Prostate gland (tissue), 2 donors: ENCODE measurements around the gene CCDC136.

Experiments used
- POLR2A ChIP-seq: fragments of 450-650 bp; IDR thresholded peaks from one replicate; pipeline ENCODE4 v1.6.1; 2016; ENCODE audit warnings: antibody characterized with exemption, mild to moderate bottlenecking
- POLR2AphosphoS5 ChIP-seq: sonication (generic); formaldehyde crosslinking; IDR thresholded peaks from one replicate; pipeline ENCODE4 v1.6.1; 2017; ENCODE audit warnings: antibody characterized with exemption
- TF ChIP-seq, protein P1 (sequence below), 4 experiments: fragments of 200-600 bp in 2 of 4; fragments of 450-650 bp in 2 of 4; sonication (generic) in 2 of 4; IDR thresholded peaks; 1 replicate in 3 of 4; 2 replicates in 1 of 4; pipeline ENCODE4 v1.5.1; 2016 to 2019; ENCODE audit warnings: antibody characterized with exemption in 4 of 4, mild to moderate bottlenecking in 2 of 4, moderate library complexity in 2 of 4

GRCh38 chr7:128869944-128870285 lies 78.1 kb downstream of the CCDC136 start:
- no peak for TF ChIP-seq POLR2A
- TF ChIP-seq, protein P1, sequence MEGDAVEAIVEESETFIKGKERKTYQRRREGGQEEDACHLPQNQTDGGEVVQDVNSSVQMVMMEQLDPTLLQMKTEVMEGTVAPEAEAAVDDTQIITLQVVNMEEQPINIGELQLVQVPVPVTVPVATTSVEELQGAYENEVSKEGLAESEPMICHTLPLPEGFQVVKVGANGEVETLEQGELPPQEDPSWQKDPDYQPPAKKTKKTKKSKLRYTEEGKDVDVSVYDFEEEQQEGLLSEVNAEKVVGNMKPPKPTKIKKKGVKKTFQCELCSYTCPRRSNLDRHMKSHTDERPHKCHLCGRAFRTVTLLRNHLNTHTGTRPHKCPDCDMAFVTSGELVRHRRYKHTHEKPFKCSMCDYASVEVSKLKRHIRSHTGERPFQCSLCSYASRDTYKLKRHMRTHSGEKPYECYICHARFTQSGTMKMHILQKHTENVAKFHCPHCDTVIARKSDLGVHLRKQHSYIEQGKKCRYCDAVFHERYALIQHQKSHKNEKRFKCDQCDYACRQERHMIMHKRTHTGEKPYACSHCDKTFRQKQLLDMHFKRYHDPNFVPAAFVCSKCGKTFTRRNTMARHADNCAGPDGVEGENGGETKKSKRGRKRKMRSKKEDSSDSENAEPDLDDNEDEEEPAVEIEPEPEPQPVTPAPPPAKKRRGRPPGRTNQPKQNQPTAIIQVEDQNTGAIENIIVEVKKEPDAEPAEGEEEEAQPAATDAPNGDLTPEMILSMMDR (IDR thresholded peaks at IDR 0.05): no peak
- no peak for TF ChIP-seq POLR2AphosphoS5
